ENCODE data around the gene SYNM. TPM values are rescaled to one million over a fixed set of nuclear protein-coding genes. Genes with fewer than 3 reads are reported as not detected.

The SYNM gene
- total and polyA plus RNA-seq, 2 experiments from 2014 or later: 9.7 to 13.8 TPM

DNA sequence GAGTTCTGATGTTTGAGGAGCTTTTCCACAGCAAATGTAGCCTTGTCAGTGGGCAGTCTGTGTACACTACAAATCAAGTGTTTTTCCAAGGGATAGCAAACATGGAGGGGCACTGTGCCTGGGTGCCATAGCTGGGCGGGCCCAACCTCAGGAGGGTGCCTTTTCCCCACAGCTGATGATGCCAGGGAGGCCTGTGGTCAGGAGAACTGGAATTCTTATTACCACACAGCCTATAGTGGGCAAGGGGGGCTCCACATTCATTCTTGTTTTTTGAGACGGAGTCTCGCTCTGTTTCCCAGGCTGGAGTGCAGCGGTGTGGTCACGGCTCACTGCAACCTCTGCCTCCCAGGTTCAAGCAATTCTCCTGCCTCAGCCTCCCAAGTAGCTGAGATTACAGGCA, 41.8 kb downstream of the SYNM start:
- H3K36me3 ChIP-seq (replicated peaks; ENCODE audit: insufficient read depth, low read depth): no peaks in the 10 kb centered on the region
- no peak overlapping the region for H3K4me2 ChIP-seq
- 98% methylated on average over 5 of the region's 5 CpGs for WGBS (ENCODE audit: low lambda C conversion rate, missing lambda C conversion rate)
- no peaks in the 10 kb centered on the region for H3K27me3 ChIP-seq
- no peaks in the 10 kb centered on the region for H4K20me1 ChIP-seq (ENCODE audit: insufficient read depth, poor library complexity, severe bottlenecking)
- H2AFZ ChIP-seq: no peak overlapping the region
- no peak for TF ChIP-seq EZH2phosphoT487 (IDR thresholded peaks at IDR 0.05; ENCODE audit: low read depth, severe bottlenecking, unreplicated experiment)
- TF ChIP-seq, protein P1, sequence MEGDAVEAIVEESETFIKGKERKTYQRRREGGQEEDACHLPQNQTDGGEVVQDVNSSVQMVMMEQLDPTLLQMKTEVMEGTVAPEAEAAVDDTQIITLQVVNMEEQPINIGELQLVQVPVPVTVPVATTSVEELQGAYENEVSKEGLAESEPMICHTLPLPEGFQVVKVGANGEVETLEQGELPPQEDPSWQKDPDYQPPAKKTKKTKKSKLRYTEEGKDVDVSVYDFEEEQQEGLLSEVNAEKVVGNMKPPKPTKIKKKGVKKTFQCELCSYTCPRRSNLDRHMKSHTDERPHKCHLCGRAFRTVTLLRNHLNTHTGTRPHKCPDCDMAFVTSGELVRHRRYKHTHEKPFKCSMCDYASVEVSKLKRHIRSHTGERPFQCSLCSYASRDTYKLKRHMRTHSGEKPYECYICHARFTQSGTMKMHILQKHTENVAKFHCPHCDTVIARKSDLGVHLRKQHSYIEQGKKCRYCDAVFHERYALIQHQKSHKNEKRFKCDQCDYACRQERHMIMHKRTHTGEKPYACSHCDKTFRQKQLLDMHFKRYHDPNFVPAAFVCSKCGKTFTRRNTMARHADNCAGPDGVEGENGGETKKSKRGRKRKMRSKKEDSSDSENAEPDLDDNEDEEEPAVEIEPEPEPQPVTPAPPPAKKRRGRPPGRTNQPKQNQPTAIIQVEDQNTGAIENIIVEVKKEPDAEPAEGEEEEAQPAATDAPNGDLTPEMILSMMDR (IDR thresholded peaks at IDR 0.05; ENCODE audit: poor library complexity): no peak
- no peak for TF ChIP-seq EZH2 (IDR thresholded peaks at IDR 0.05; ENCODE audit: borderline replicate concordance)
- H3K9me3 ChIP-seq (ENCODE audit: low read depth): no peaks in the 10 kb centered on the region
- H3K27ac ChIP-seq: no peak overlapping the region
- no peak overlapping the region for H3K4me3 ChIP-seq
- H3K9me2 ChIP-seq (replicated peaks; ENCODE audit: insufficient read depth): no peaks in the 10 kb centered on the region
- H3K4me1 ChIP-seq (ENCODE audit: insufficient read depth): peaks cover 22% of the 10 kb centered on the region
- DNase-seq (ENCODE audit: low spot score): no peak
- H3K79me2 ChIP-seq: no peaks in the 10 kb centered on the region

DNA sequence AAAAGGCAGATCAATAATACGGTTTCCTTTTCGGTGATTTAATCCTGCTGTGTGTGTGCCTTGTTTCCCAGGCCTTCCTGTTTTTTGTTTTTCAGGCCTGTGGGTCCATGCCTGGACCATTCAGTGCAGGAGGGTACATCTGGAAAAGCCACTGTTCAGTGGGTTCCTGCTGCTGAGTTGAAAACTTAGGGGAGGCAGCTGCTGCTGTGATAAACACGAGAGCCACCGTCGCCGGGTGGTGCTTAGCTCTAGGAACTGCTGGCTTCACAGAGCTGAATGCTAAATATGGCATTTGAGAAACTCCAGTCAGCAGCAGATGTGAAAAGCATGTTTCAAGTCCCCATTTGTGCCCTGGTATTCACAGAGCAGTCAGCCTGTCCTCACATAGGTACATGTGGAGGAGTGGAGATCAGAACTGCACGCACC, 44.0 kb downstream of the SYNM start:
- Histone ChIP-seq H4K20me1 (ENCODE audit: insufficient read depth, poor library complexity, severe bottlenecking) (no peaks in the 10 kb centered on the region), H3K36me3 (replicated peaks; ENCODE audit: insufficient read depth, low read depth) (no peaks in the 10 kb centered on the region), H3K4me1 (ENCODE audit: insufficient read depth) (peaks cover 9% of the 10 kb centered on the region), H3K4me3 (no peak overlapping the region), H3K9me2 (replicated peaks; ENCODE audit: insufficient read depth) (no peaks in the 10 kb centered on the region), H3K4me2 (no peak overlapping the region), H3K27me3 (no peaks in the 10 kb centered on the region), H3K9me3 (ENCODE audit: low read depth) (no peaks in the 10 kb centered on the region), H2AFZ (no peak overlapping the region), H3K79me2 (no peaks in the 10 kb centered on the region), H3K27ac (no peak overlapping the region)
- no peak for DNase-seq (ENCODE audit: low spot score)
- no peak for TF ChIP-seq EZH2 (IDR thresholded peaks at IDR 0.05; ENCODE audit: borderline replicate concordance)
- TF ChIP-seq, protein P1 (IDR thresholded peaks at IDR 0.05; ENCODE audit: poor library complexity): no peak
- TF ChIP-seq EZH2phosphoT487 (IDR thresholded peaks at IDR 0.05; ENCODE audit: low read depth, severe bottlenecking, unreplicated experiment): no peak
- WGBS (ENCODE audit: low lambda C conversion rate, missing lambda C conversion rate): 70% methylated on average over 7 of the region's 7 CpGs

DNA sequence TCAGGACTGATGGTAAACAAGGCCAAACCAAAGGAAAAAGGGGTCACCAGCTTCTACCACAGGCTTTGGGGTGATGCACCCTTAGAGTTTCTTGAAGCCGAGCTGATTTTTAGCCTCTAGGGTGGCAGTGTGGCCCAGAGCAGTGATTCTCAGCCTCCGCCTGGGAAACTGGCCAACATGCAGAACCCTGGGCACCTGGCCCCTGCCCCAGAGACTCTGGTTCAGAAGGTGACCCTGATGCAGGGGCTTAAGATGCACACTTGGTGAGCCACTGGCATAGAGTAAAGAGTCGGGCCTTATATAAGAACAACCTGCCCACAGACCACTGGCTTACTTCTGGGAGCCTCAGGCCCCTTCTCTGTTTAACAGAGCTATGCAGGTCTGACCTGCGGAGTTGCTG, 44.5 kb downstream of the SYNM start:
- TF ChIP-seq EZH2 (IDR thresholded peaks at IDR 0.05; ENCODE audit: borderline replicate concordance) (no peak), EZH2phosphoT487 (IDR thresholded peaks at IDR 0.05; ENCODE audit: low read depth, severe bottlenecking, unreplicated experiment) (no peak)
- TF ChIP-seq, protein P1 (IDR thresholded peaks at IDR 0.05; ENCODE audit: poor library complexity): no peak
- 92% methylated on average over 4 of the region's 4 CpGs for WGBS (ENCODE audit: low lambda C conversion rate, missing lambda C conversion rate)
- peaks cover 4% of the 10 kb centered on the region for H3K4me1 ChIP-seq (ENCODE audit: insufficient read depth)
- H3K4me3 ChIP-seq: no peak overlapping the region
- no peak overlapping the region for H3K27ac ChIP-seq
- no peaks in the 10 kb centered on the region for H4K20me1 ChIP-seq (ENCODE audit: insufficient read depth, poor library complexity, severe bottlenecking)
- DNase-seq (ENCODE audit: low spot score): no peak
- H3K9me2 ChIP-seq (replicated peaks; ENCODE audit: insufficient read depth): no peaks in the 10 kb centered on the region
- H3K79me2 ChIP-seq: no peaks in the 10 kb centered on the region
- H3K9me3 ChIP-seq (ENCODE audit: low read depth): no peaks in the 10 kb centered on the region
- no peaks in the 10 kb centered on the region for H3K27me3 ChIP-seq
- H3K4me2 ChIP-seq: no peak overlapping the region
- no peaks in the 10 kb centered on the region for H3K36me3 ChIP-seq (replicated peaks; ENCODE audit: insufficient read depth, low read depth)
- no peak overlapping the region for H2AFZ ChIP-seq

DNA sequence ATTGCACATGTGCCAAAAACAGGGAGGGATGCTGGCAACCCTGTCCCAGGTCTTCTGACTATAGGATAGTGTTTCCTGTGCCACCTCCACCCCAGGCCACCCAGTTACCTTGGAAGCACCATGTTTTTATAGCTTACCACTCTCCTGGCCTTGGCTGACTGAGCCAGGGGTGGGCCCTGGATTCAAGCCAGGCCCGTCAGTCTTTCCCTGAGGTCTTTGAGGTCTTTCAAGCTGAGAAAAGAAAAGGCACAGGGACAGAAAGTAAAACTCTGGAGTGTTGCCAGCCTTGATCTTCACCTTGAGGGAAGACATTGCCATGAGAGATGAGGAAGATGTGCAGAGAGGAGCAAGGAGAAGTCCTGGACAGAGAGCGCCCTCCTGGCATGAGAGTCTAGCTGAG, 46.3 kb downstream of the SYNM start:
- no peak overlapping the region for H3K4me3 ChIP-seq
- H2AFZ ChIP-seq: no peak overlapping the region
- no peak for DNase-seq (ENCODE audit: low spot score)
- peaks cover 4% of the 10 kb centered on the region for H3K79me2 ChIP-seq
- H3K27ac ChIP-seq: no peak overlapping the region
- 90% methylated on average over 2 of the region's 2 CpGs for WGBS (ENCODE audit: low lambda C conversion rate, missing lambda C conversion rate)
- H3K4me2 ChIP-seq: no peak overlapping the region
- H3K4me1 ChIP-seq (ENCODE audit: insufficient read depth): peaks cover 7% of the 10 kb centered on the region
- H3K36me3 ChIP-seq (replicated peaks; ENCODE audit: insufficient read depth, low read depth): no peaks in the 10 kb centered on the region
- no peaks in the 10 kb centered on the region for H3K9me3 ChIP-seq (ENCODE audit: low read depth)
- TF ChIP-seq EZH2 (IDR thresholded peaks at IDR 0.05; ENCODE audit: borderline replicate concordance): no peak
- TF ChIP-seq, protein P1 (IDR thresholded peaks at IDR 0.05; ENCODE audit: poor library complexity): no peak
- no peak for TF ChIP-seq EZH2phosphoT487 (IDR thresholded peaks at IDR 0.05; ENCODE audit: low read depth, severe bottlenecking, unreplicated experiment)
- no peaks in the 10 kb centered on the region for H4K20me1 ChIP-seq (ENCODE audit: insufficient read depth, poor library complexity, severe bottlenecking)
- no peaks in the 10 kb centered on the region for H3K27me3 ChIP-seq
- H3K9me2 ChIP-seq (replicated peaks; ENCODE audit: insufficient read depth): no peaks in the 10 kb centered on the region

Data from hepatocyte (in vitro differentiated cells).